ENCODE data around the gene RASSF5. TPM values are rescaled to one million over a fixed set of nuclear protein-coding genes. Genes with fewer than 3 reads are reported as not detected.

The RASSF5 gene
- total and polyA plus RNA-seq, 9 of the 15 experiments (the other 6 are each of a cell fraction or from before 2014, with no cell fraction given) = 6.1 to 41.0 (median 25.2) TPM

DNA sequence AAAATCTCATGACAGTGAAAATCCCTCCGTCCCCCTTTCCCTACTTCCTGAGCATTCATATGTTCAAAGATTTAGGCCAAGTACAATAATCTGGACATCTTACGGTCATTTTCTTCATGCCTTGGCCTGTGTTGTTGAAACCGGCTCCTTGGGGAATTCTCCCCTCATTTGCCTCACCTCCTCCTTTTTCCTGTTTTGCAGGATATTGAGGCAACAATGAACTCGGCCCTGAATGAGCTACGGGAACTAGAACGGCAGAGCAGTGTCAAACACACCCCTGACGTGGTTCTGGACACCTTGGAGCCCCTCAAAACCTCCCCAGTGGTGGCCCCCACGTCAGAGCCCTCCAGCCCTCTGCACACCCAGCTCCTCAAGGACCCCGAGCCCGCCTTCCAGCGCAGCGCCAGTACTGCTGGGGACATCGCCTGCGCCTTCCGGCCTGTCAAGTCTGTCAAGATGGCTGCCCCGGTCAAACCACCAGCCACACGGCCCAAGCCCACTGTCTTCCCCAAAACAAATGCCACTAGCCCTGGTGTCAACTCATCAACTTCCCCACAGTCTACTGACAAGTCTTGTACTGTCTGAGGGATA lies 46.4 kb upstream of the RASSF5 start:
- TF ChIP-seq POLR2G (IDR thresholded peaks at IDR 0.05; ENCODE audit: low read depth, low read length) (peak; percentile 38; the same call in 1 of the 2 replicates), MAZ (CRISPR knock-in tag; conservative IDR thresholded peaks at IDR 0.05 in 1 of 2, IDR thresholded peaks at IDR 0.05 in 1 of 2) (no peak)
- H3K79me2 ChIP-seq (ENCODE audit: control insufficient read depth, insufficient read depth, low read length) = no peaks in the 10 kb centered on the region
- no peaks in the 10 kb centered on the region for H3K9me1 ChIP-seq (ENCODE audit: control insufficient read depth, insufficient read depth, low read length)
- no peak overlapping the region for H3K27ac ChIP-seq (ENCODE audit: extremely low read depth, low read depth, low read length)
- WGBS (ENCODE audit: insufficient coverage, low coverage, missing lambda C conversion rate) = 70% methylated on average over 17 of the region's 17 CpGs
- peaks cover 7% of the 10 kb centered on the region; the same call in 1 of the 3 replicates for H3K36me3 ChIP-seq (ENCODE audit: control insufficient read depth, insufficient read depth, low read length)
- no peak overlapping the region for H3K4me3 ChIP-seq
- no peaks in the 10 kb centered on the region for H3K27me3 ChIP-seq (ENCODE audit: control insufficient read depth in 2 of 2, insufficient read depth in 2 of 2, low read length in 2 of 2)
- no peak overlapping the region for H3K4me2 ChIP-seq (ENCODE audit: insufficient read depth, low read length)
- FAIRE-seq (no peak), DNase-seq (ENCODE audit: extremely low read depth in 1 of 4, low spot score in 3 of 4) (no peak), ATAC-seq (no peak)
- in situ Hi-C loops (cut with MboI) (no loop called here), intact Hi-C loops (cut with micrococcal nuclease) (no loop called here)
- H2AFZ ChIP-seq (ENCODE audit: low read depth, low read length) = no peak overlapping the region
- H3K9me3 ChIP-seq (replicated peaks; ENCODE audit: control insufficient read depth, insufficient read depth, low read depth, low read length) = no peaks in the 10 kb centered on the region
- BruUV-seq (replicated peaks) = no TSS peak
- no peaks in the 10 kb centered on the region for H4K20me1 ChIP-seq (replicated peaks; ENCODE audit: control insufficient read depth, insufficient read depth, low read length)
- H3K4me1 ChIP-seq (replicated peaks in 1 of 2; ENCODE audit: control insufficient read depth in 2 of 2, insufficient read depth in 2 of 2, low read length in 2 of 2) = peaks cover 6 to 22% of the 10 kb centered on the region in 2 experiments
- ChIA-PET CTCF (ENCODE audit: low intra/inter-chr PET ratio) (interaction anchor here (1.2 kb wide), 1 partner anchor 617 kb away, joined by 3 read pairs; no protein-coding TSS in a partner anchor), POLR2A (interaction anchor here (0.8 kb wide), 1 partner anchor 42 kb away, joined by 5 read pairs; no protein-coding TSS in a partner anchor)
- H3K9ac ChIP-seq (ENCODE audit: insufficient read depth in 1 of 2, low read depth in 2 of 2, low read length in 2 of 2) = no peak overlapping the region; a peak in 1 of 4 replicates

Measured in K562 (cell line).